IMR-90 (cell line): ENCODE data around the gene TRIO. TPM values are rescaled to one million over a fixed set of nuclear protein-coding genes. Genes with fewer than 3 reads are reported as not detected.

ENCODE experiments used
- ATAC-seq: fragments of 200-7000 bp; cut with Tn5 transposase; 2 replicates; pipeline ENCODE4 v1.9.1; 2020; ENCODE audit warnings: low read depth, mild to moderate bottlenecking, moderate library complexity
- BruUV-seq: library from RNA; stranded (reverse); fragments of 400-500 nt; replicated peaks from 2 replicates; lab custom pipeline; 2021; lab: Mats Ljungman, UMichigan
- CTCF ChIA-PET: fragments of 300-600 bp; formaldehyde crosslinking; extraction: SDS; loops from one replicate; lab custom pipeline; 2021; ENCODE audit warnings: antibody characterized with exemption; lab: Yijun Ruan, JAX
- POLR2A ChIA-PET: fragments of 300-600 bp; sonication (Branson Sonifier 250); formaldehyde crosslinking; loops from one replicate; lab custom pipeline; 2022; ENCODE audit warnings: antibody characterized with exemption; ENCODE audit not compliant: unreplicated experiment; lab: Charles Lee
- DNase-seq: peaks from one replicate; pipeline ENCODE4 v3.0.0; 2013
- H2AFZ ChIP-seq: replicated peaks from 2 replicates; pipeline ENCODE3; 2013; ENCODE audit warnings: low read length, mild to moderate bottlenecking; ENCODE audit not compliant: poor library complexity
- H2AK5ac ChIP-seq: 2 replicates; pipeline ENCODE4 v1.6.1; 2013; ENCODE audit warnings: low read depth, low read length, inconsistent platforms
- H2AK9ac ChIP-seq: replicated peaks from 2 replicates; pipeline ENCODE3; 2013; ENCODE audit warnings: mild to moderate bottlenecking, low read depth, low read length, moderate library complexity; ENCODE audit not compliant: poor library complexity
- H2BK120ac ChIP-seq: 2 replicates; pipeline ENCODE4 v1.6.1; 2013; ENCODE audit warnings: low read depth, low read length, inconsistent platforms
- H2BK15ac ChIP-seq: 3 replicates; pipeline ENCODE4 v1.6.1; 2013; ENCODE audit warnings: low read depth, low read length, inconsistent platforms
- H2BK20ac ChIP-seq: 2 replicates; pipeline ENCODE4 v1.6.1; 2013; ENCODE audit warnings: low read depth, mild to moderate bottlenecking, inconsistent platforms, low read length, moderate library complexity
- H2BK5ac ChIP-seq: 2 replicates; pipeline ENCODE4 v1.6.1; 2013; ENCODE audit warnings: mild to moderate bottlenecking, low read depth, low read length, inconsistent platforms; ENCODE audit not compliant: poor library complexity, severe bottlenecking
- H3K14ac ChIP-seq: replicated peaks from 2 replicates; pipeline ENCODE4 v1.6.1; 2013; ENCODE audit warnings: low read depth, low read length, inconsistent platforms
- H3K18ac ChIP-seq: 2 replicates; pipeline ENCODE4 v1.6.1; 2013; ENCODE audit warnings: low read depth, low read length, control low read depth
- H3K23ac ChIP-seq: 2 replicates; pipeline ENCODE4 v1.6.1; 2013; ENCODE audit warnings: low read depth, low read length, inconsistent platforms
- H3K27ac ChIP-seq: 2 replicates; pipeline ENCODE4 v1.5.1; 2013; ENCODE audit warnings: mild to moderate bottlenecking, control low read depth, low read length; ENCODE audit not compliant: insufficient read depth
- H3K27me3 ChIP-seq: 2 replicates; pipeline ENCODE4 v1.6.1; 2013; ENCODE audit warnings: low read length; ENCODE audit not compliant: control insufficient read depth, insufficient read depth
- H3K36me3 ChIP-seq: 2 replicates; pipeline ENCODE4 v1.6.1; 2013; ENCODE audit warnings: low read length, mixed read lengths; ENCODE audit not compliant: control insufficient read depth, insufficient read depth
- H3K4ac ChIP-seq: 2 replicates; pipeline ENCODE4 v1.6.1; 2013; ENCODE audit warnings: low read depth, low read length, inconsistent platforms
- H3K4me1 ChIP-seq: 2 replicates; pipeline ENCODE4 v1.6.1; 2013; ENCODE audit warnings: low read length, mixed read lengths; ENCODE audit not compliant: control insufficient read depth, insufficient read depth
- H3K4me2 ChIP-seq: 2 replicates; pipeline ENCODE4 v1.6.1; 2013; ENCODE audit warnings: low read depth, mild to moderate bottlenecking, control low read depth, low read length, moderate library complexity
- H3K4me3 ChIP-seq: 2 replicates; pipeline ENCODE4 v1.5.1; 2013; ENCODE audit warnings: low read depth, mild to moderate bottlenecking, control low read depth, low read length, moderate library complexity; ENCODE audit not compliant: insufficient read depth
- H3K56ac ChIP-seq: 2 replicates; pipeline ENCODE4 v1.6.1; 2013; ENCODE audit warnings: low read length, inconsistent platforms; ENCODE audit not compliant: insufficient read depth; ENCODE audit errors: extremely low read depth
- H3K79me1 ChIP-seq, 2 experiments: 2 replicates each; pipeline ENCODE4 v1.6.1; 2013; ENCODE audit warnings: low read length in 2 of 2, inconsistent platforms in 1 of 2, low read depth in 1 of 2
- H3K9ac ChIP-seq: 2 replicates; pipeline ENCODE4 v1.6.1; 2013; ENCODE audit warnings: low read depth, low read length, control low read depth
- H3K9me1 ChIP-seq: 2 replicates; pipeline ENCODE4 v1.6.1; 2013; ENCODE audit warnings: low read length, inconsistent platforms; ENCODE audit not compliant: insufficient read depth
- H3K9me3 ChIP-seq: 2 replicates; pipeline ENCODE4 v1.6.1; 2013; ENCODE audit warnings: low read length; ENCODE audit not compliant: control insufficient read depth, insufficient read depth
- H4K20me1 ChIP-seq: 2 replicates; pipeline ENCODE4 v1.6.1; 2013; ENCODE audit warnings: low read length, inconsistent platforms; ENCODE audit not compliant: insufficient read depth
- H4K5ac ChIP-seq: 2 replicates; pipeline ENCODE4 v1.6.1; 2013; ENCODE audit warnings: mild to moderate bottlenecking, low read depth, low read length, control low read depth
- H4K8ac ChIP-seq, 2 experiments: 2 replicates each; pipeline ENCODE4 v1.6.1; 2013; ENCODE audit warnings: low read depth in 2 of 2, low read length in 2 of 2, control low read depth in 1 of 2, inconsistent platforms in 1 of 2
- H4K91ac ChIP-seq: 2 replicates; pipeline ENCODE4 v1.6.1; 2013; ENCODE audit warnings: low read depth, low read length, inconsistent platforms; ENCODE audit not compliant: insufficient read depth
- BHLHE40 ChIP-seq: fragments of 150-350 bp; IDR thresholded peaks from 2 replicates; pipeline ENCODE4 v1.6.1; 2016; ENCODE audit warnings: mild to moderate bottlenecking, low read depth, low read length
- CEBPB ChIP-seq: IDR thresholded peaks from 2 replicates; pipeline ENCODE4 v1.6.1; 2012; ENCODE audit warnings: low read depth, low read length, improper control_type of control experiment
- CHD1 ChIP-seq: IDR thresholded peaks from 2 replicates; pipeline ENCODE4 v1.6.1; 2012; ENCODE audit warnings: low read depth, low read length, improper control_type of control experiment
- CTCF ChIP-seq: conservative IDR thresholded peaks from 2 replicates; pipeline ENCODE4 v1.5.1; 2012; ENCODE audit warnings: mild to moderate bottlenecking, low read depth, low read length, improper control_type of control experiment
- ELK1 ChIP-seq: fragments of 150-350 bp; IDR thresholded peaks from 2 replicates; pipeline ENCODE4 v1.6.1; 2016; ENCODE audit warnings: low read depth, mild to moderate bottlenecking, low read length, moderate library complexity, borderline replicate concordance
- FOS ChIP-seq: fragments of 150-350 bp; IDR thresholded peaks from 2 replicates; pipeline ENCODE4 v1.6.1; 2016; ENCODE audit warnings: low read depth, low read length
- MAFK ChIP-seq: IDR thresholded peaks from 2 replicates; pipeline ENCODE4 v1.6.1; 2012; ENCODE audit warnings: low read depth, low read length, improper control_type of control experiment
- MAZ ChIP-seq: IDR thresholded peaks from 2 replicates; pipeline ENCODE4 v1.6.1; 2012; ENCODE audit warnings: low read depth, mild to moderate bottlenecking, low read length, improper control_type of control experiment, moderate library complexity, borderline replicate concordance
- MXI1 ChIP-seq: IDR thresholded peaks from 2 replicates; pipeline ENCODE4 v1.6.1; 2012; ENCODE audit warnings: low read depth, mild to moderate bottlenecking, low read length, moderate library complexity, borderline replicate concordance
- NFE2L2 ChIP-seq: fragments of 150-350 bp; IDR thresholded peaks from 2 replicates; pipeline ENCODE4 v1.6.1; 2016; ENCODE audit warnings: low read depth, mild to moderate bottlenecking, low read length
- POLR2A ChIP-seq: IDR thresholded peaks from 2 replicates; pipeline ENCODE4 v1.6.1; 2012; ENCODE audit warnings: mild to moderate bottlenecking, low read depth, low read length
- RAD21 ChIP-seq: IDR thresholded peaks from 2 replicates; pipeline ENCODE4 v1.6.1; 2012; ENCODE audit warnings: low read length, improper control_type of control experiment
- RCOR1 ChIP-seq: IDR thresholded peaks from 2 replicates; pipeline ENCODE4 v1.6.1; 2012; ENCODE audit warnings: mild to moderate bottlenecking, low read length, improper control_type of control experiment; ENCODE audit not compliant: insufficient replicate concordance
- RFX5 ChIP-seq: IDR thresholded peaks from 2 replicates; pipeline ENCODE4 v1.8.0; 2012; ENCODE audit warnings: low read depth, mild to moderate bottlenecking, low read length, moderate library complexity
- SMC3 ChIP-seq: fragments of 150-350 bp; IDR thresholded peaks from 2 replicates; pipeline ENCODE4 v1.6.1; 2016; ENCODE audit warnings: low read depth, mild to moderate bottlenecking, antibody characterized with exemption, low read length, moderate library complexity
- WGBS, 2 experiments: methylation state at CpG; one replicate each; pipeline versions ENCODE4 v1.1.5 to v1.1.7; 2013; ENCODE audit warnings: missing lambda C conversion rate in 2 of 2; ENCODE audit not compliant: insufficient read length in 1 of 2; ENCODE audit errors: extremely low coverage in 2 of 2; 5-methylcytosine and 5-hydroxymethylcytosine counted together
- dilution Hi-C: fragments of 300-500 bp; cut with HindIII; formaldehyde crosslinking; loops from one replicate; pipeline ENCODE4 v1.14.3; 2018; ENCODE audit warnings: low sequenced_read_pairs; ENCODE audit not compliant: unreplicated experiment
- in situ Hi-C: fragments of 300-500 bp; cut with MboI; formaldehyde crosslinking; loops from 3 replicates; pipeline ENCODE4 v1.14.3; 2019; ENCODE audit warnings: low sequenced_read_pairs, inconsistent platforms, mixed read lengths
- intact Hi-C: fragments of 100-400 bp; cut with micrococcal nuclease; formaldehyde crosslinking; loops from 2 replicates; pipeline ENCODE4 v1.10.0; 2022
- polyA plus RNA-seq, 3 experiments: library from polyadenylated mRNA; depleted of rRNA; stranded (reverse); fragments of >200 nt; gene quantifications; 2 replicates each; pipeline ENCODE4 v1.2.3, GENCODE V29; 2012; ENCODE audit warnings: low replicate concordance in 1 of 3
- total RNA-seq: library from RNA; depleted of rRNA; stranded (reverse); fragments of >200 nt; gene quantifications from 2 replicates; pipeline ENCODE4 v1.2.3, GENCODE V29; 2012
- TF ChIP-seq, protein P1 (sequence below): fragments of 150-350 bp; IDR thresholded peaks from 2 replicates; pipeline ENCODE4 v1.6.1; 2017; ENCODE audit warnings: mild to moderate bottlenecking, antibody characterized with exemption, low read length, low read depth

Gene TRIO
- total and polyA plus RNA-seq, 2 of the 4 experiments (the other 2 are of a cell fraction) = 206 to 522 TPM

- intact Hi-C loops = no loop called here
- Histone ChIP-seq H3K27ac (no peak overlapping the region), H3K27me3 (no peaks in the 10 kb centered on the region), H3K14ac (no peak overlapping the region), H3K4ac (no peak overlapping the region), H3K36me3 (peaks cover 93% of the 10 kb centered on the region), H2AK5ac (no peak overlapping the region), H3K4me2 (no peak overlapping the region), H3K18ac (no peak overlapping the region), H3K23ac (no peak overlapping the region), H3K79me1 (peaks cover 34 to 86% of the 10 kb centered on the region in 2 experiments), H4K91ac (no peak overlapping the region), H3K9ac (no peak overlapping the region), H2AK9ac (peak overlapping the region; percentile 10), H4K20me1 (peaks cover 84% of the 10 kb centered on the region), H2BK20ac (no peak overlapping the region), H3K4me3 (no peak overlapping the region), H2BK5ac (no peak overlapping the region), H2AFZ (no peak overlapping the region), H2BK120ac (no peak overlapping the region), H4K8ac (no peak overlapping the region), H3K9me1 (peaks cover 13% of the 10 kb centered on the region), H3K9me3 (no peaks in the 10 kb centered on the region), H3K56ac (no peak overlapping the region), H4K5ac (no peak overlapping the region), H2BK15ac (no peak overlapping the region), H3K4me1 (no peaks in the 10 kb centered on the region)
- POLR2A ChIA-PET = no interaction called here
- 100% methylated on average over 2 of the region's 10 CpGs; no CpG with 5 or more reads in 1 of the 2 experiments for WGBS, 2 experiments
- TF ChIP-seq RFX5 = no peak
- TF ChIP-seq CHD1 = no peak
- TF ChIP-seq RAD21 = no peak
- TF ChIP-seq, protein P1, sequence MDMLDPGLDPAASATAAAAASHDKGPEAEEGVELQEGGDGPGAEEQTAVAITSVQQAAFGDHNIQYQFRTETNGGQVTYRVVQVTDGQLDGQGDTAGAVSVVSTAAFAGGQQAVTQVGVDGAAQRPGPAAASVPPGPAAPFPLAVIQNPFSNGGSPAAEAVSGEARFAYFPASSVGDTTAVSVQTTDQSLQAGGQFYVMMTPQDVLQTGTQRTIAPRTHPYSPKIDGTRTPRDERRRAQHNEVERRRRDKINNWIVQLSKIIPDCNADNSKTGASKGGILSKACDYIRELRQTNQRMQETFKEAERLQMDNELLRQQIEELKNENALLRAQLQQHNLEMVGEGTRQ = no peak
- no peak for TF ChIP-seq BHLHE40
- TF ChIP-seq ELK1 = no peak
- no peak for TF ChIP-seq SMC3
- TF ChIP-seq POLR2A = no peak
- TF ChIP-seq RCOR1 = no peak
- no peak for TF ChIP-seq CTCF
- no peak for TF ChIP-seq MAZ
- TF ChIP-seq MAFK = no peak
- no peak for TF ChIP-seq NFE2L2
- no peak for TF ChIP-seq FOS
- no peak for TF ChIP-seq MXI1
- TF ChIP-seq CEBPB = no peak
- ATAC-seq = no peak
- dilution Hi-C loops = no loop called here
- CTCF ChIA-PET = no interaction called here
- in situ Hi-C loops = no loop called here
- DNase-seq = no peak
- BruUV-seq = no TSS peak
Observed at GRCh38 chr5:14502294-14502690, 359.1 kb downstream of the TRIO start.
